ENCODE data around the gene CHTOP. TPM values are rescaled to one million over a fixed set of nuclear protein-coding genes. Genes with fewer than 3 reads are reported as not detected.

The CHTOP gene
- total and polyA plus RNA-seq, 11 donors = 48.4 to 92.0 (median 72.9) TPM

DNA sequence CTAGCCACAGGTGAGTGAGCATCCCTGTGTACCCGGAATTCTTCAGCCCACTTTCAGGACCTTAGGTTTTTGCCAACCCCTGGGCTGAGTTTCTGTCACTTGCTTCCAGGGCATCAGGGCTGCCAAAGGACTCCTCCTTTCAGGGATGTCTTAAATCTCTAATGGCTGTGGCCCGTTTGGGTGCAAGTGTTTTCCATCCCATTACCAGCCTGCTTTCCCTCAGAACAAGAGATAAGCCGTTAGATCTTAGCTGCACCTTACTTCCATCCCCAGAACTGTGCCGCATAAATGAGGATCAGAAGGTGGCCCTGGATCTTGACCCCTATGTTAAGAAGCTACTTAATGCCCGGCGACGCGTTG is 25.3 kb downstream of the CHTOP start:
- WGBS, 4 donors = 31 to 35% (median 34%) methylated on average over 8 of the region's 8 CpGs
- Histone ChIP-seq H3K9me3 (no peaks in the 10 kb centered on the region), H3K4me3 (peak overlapping the region; percentile 48 to 96 (median 82)), H3K27ac (peak overlapping the region; percentile 88 to 99 (median 96)), H3K27me3 (no peaks in the 10 kb centered on the region), H3K4me1 (peaks cover 0 to 18% (median 12%) of the 10 kb centered on the region in 12 donors), H3K36me3 (peaks cover 0 to 47% (median 40%) of the 10 kb centered on the region in 9 donors)
- TF ChIP-seq, protein P1, sequence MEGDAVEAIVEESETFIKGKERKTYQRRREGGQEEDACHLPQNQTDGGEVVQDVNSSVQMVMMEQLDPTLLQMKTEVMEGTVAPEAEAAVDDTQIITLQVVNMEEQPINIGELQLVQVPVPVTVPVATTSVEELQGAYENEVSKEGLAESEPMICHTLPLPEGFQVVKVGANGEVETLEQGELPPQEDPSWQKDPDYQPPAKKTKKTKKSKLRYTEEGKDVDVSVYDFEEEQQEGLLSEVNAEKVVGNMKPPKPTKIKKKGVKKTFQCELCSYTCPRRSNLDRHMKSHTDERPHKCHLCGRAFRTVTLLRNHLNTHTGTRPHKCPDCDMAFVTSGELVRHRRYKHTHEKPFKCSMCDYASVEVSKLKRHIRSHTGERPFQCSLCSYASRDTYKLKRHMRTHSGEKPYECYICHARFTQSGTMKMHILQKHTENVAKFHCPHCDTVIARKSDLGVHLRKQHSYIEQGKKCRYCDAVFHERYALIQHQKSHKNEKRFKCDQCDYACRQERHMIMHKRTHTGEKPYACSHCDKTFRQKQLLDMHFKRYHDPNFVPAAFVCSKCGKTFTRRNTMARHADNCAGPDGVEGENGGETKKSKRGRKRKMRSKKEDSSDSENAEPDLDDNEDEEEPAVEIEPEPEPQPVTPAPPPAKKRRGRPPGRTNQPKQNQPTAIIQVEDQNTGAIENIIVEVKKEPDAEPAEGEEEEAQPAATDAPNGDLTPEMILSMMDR (IDR thresholded peaks at IDR 0.05) = no peak
- TF ChIP-seq POLR2A (IDR thresholded peaks at IDR 0.05) = no peak
- DNase-seq (peak in 1 of 5 donors; percentile 22), ATAC-seq (peak in 2 of 4 donors; percentile 1 to 7)
- intact Hi-C loops (cut with DNase I) = loop anchor here in 1 of 10 donors (10.0 kb wide), 1 partner anchor 84 kb away; no protein-coding TSS in a partner anchor

DNA sequence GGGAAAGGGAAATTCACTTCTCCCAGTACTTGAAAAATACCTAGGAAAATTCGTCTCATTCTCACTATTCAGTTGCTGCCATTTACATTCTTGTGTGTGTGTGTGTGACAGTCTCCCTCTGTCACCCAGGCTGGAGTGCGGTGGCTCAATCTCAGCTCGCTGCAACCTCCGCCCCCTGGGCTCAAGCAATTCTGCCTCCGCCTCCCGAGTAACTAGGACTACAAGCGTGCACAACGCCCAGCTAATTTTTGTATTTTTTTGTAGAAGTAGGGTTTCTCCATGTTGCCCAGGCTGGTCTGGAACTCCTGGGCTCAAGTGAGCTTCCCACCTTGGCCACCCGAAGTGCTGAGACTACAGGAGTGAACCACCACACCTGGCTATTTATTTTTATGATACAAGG is 25.8 kb downstream of the CHTOP start:
- DNase-seq (peak in 1 of 5 donors; percentile 9), ATAC-seq (no peak)
- intact Hi-C loops (cut with DNase I) = loop anchor here in 4 of 10 donors (5.0 to 10.0 kb wide), 2 partner anchors 85 to 87 kb away; no protein-coding TSS in a partner anchor
- no peaks in the 10 kb centered on the region for H3K9me3 ChIP-seq
- H3K27ac ChIP-seq = peak overlapping the region in 6 of 12 donors; percentile 8 to 99 (median 98)
- TF ChIP-seq, protein P1 (IDR thresholded peaks at IDR 0.05) = no peak
- TF ChIP-seq POLR2A (IDR thresholded peaks at IDR 0.05) = no peak
- H3K4me3 ChIP-seq = peak overlapping the region in 10 of 12 donors; percentile 67 to 96 (median 82)
- peaks cover 0 to 52% (median 45%) of the 10 kb centered on the region in 9 donors for H3K36me3 ChIP-seq
- 79 to 82% (median 80%) methylated on average over 9 of the region's 9 CpGs for WGBS, 4 donors
- no peaks in the 10 kb centered on the region for H3K27me3 ChIP-seq
- H3K4me1 ChIP-seq = peaks cover 0 to 18% (median 12%) of the 10 kb centered on the region in 12 donors

DNA sequence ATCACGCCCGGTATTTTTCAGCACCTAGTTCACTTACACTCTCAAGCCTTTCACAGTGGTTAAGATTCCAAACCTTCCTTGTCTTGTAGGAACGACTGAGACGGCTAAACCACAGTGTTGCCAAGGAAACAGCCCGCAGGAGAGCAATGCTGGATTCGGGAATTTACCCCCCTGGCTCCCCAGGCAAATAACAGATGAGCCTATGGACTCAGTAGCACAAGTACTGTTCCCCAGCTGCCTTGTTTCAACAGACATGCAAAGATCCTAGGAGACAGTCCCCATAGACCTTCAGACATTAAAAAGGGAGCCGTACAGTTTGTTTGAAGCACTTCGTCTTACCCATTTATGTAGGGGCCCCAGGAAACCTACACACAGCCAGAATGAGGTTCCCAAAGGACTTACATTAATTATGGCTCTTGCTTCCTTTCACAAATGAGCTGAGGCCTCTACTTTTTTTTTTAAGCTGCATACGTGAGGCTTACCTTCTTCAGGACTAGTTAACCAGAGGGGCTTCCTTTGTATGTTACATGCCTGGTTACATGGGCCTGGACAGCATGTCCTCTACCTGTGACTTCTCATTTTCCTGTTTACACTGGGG is 27.3 kb downstream of the CHTOP start:
- H3K27ac ChIP-seq = no peak overlapping the region
- WGBS, 4 donors = 57 to 68% (median 66%) methylated on average over 9 of the region's 9 CpGs
- intact Hi-C loops (cut with DNase I) = loop anchor here in 3 of 10 donors (5.0 to 10.0 kb wide), 2 partner anchors 86 to 89 kb away; no protein-coding TSS in a partner anchor
- DNase-seq (peak in 1 of 5 donors; percentile 4), ATAC-seq (no peak)
- TF ChIP-seq POLR2A (IDR thresholded peaks at IDR 0.05) = no peak
- TF ChIP-seq, protein P1 (IDR thresholded peaks at IDR 0.05) = no peak
- no peak overlapping the region for H3K4me3 ChIP-seq
- H3K27me3 ChIP-seq = no peaks in the 10 kb centered on the region
- peaks cover 0 to 18% (median 12%) of the 10 kb centered on the region in 12 donors for H3K4me1 ChIP-seq
- no peaks in the 10 kb centered on the region for H3K9me3 ChIP-seq
- H3K36me3 ChIP-seq = peaks cover 0 to 67% (median 60%) of the 10 kb centered on the region in 9 donors

DNA sequence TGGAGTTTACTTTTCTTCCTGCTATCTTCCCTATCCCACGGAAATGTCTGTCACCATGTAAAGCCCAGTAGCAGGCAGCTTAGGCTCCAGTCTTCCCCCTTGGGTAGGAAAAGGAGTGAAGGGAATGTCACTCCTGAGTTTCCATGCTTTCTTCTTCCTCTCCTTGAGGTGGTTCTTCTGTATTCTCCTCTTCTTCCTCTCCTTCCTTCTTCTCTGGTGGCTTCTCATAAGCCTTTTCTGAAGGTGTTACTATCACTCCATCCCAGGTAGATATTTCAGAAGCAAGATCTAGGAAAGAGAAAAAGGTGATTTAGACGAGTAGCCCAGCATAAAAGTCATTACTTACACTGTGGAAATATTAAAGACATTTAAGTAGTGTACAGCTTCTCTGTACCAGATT is 28.4 kb downstream of the CHTOP start:
- DNase-seq = no peak
- H3K27ac ChIP-seq = no peak overlapping the region
- TF ChIP-seq, protein P1 (IDR thresholded peaks at IDR 0.05) = no peak
- no peak for TF ChIP-seq POLR2A (IDR thresholded peaks at IDR 0.05)
- no peaks in the 10 kb centered on the region for H3K27me3 ChIP-seq
- intact Hi-C loops (cut with DNase I) = loop anchor here in 3 of 10 donors (5.0 to 10.0 kb wide), 2 partner anchors 87 to 90 kb away; no protein-coding TSS in a partner anchor
- no peak overlapping the region for H3K4me3 ChIP-seq
- no peaks in the 10 kb centered on the region for H3K9me3 ChIP-seq
- H3K4me1 ChIP-seq = peaks cover 0 to 18% (median 12%) of the 10 kb centered on the region in 12 donors
- H3K36me3 ChIP-seq = peaks cover 0 to 78% (median 71%) of the 10 kb centered on the region in 9 donors
- no peak for ATAC-seq
- WGBS, 4 donors = 50 to 62% (median 53%) methylated on average over 2 of the region's 2 CpGs

All from heart left ventricle (tissue), 16 donors.